ENCODE data around the gene ZBTB16. TPM values are rescaled to one million over a fixed set of nuclear protein-coding genes. Genes with fewer than 3 reads are reported as not detected.

Gene ZBTB16
- total and polyA plus RNA-seq, 2 experiments from 2014 or later, result 0.29 to 1.4 TPM

GRCh38 chr11:114082767-114083181 is 23.3 kb downstream of the ZBTB16 start (continued):
- TF ChIP-seq ZNF462 (CRISPR knock-in tag; IDR thresholded peaks at IDR 0.05) (no peak), EZH2phosphoT487 (IDR thresholded peaks at IDR 0.05; ENCODE audit: unreplicated experiment) (no peak), ZNF114 (CRISPR knock-in tag; IDR thresholded peaks at IDR 0.05) (no peak), POLR2AphosphoS5 (IDR thresholded peaks at IDR 0.05; ENCODE audit: low read depth) (no peak)

GRCh38 chr11:114083391-114084252 is 24.1 kb downstream of the ZBTB16 start:
- Histone ChIP-seq H3K4me2 (no peak overlapping the region), H3K79me2 (replicated peaks; ENCODE audit: insufficient read depth) (no peaks in the 10 kb centered on the region), H3K4me3 (no peak overlapping the region), H3K4me1 (ENCODE audit: insufficient read depth) (no peaks in the 10 kb centered on the region), H3K36me3 (ENCODE audit: insufficient read depth) (no peaks in the 10 kb centered on the region), H3F3A (replicated peaks; ENCODE audit: low read depth) (no peaks in the 10 kb centered on the region), H2AFZ (no peak overlapping the region; the same call in 1 of the 2 replicates), H3K9me2 (ENCODE audit: insufficient read depth) (no peaks in the 10 kb centered on the region), H3K27ac (ENCODE audit: low read depth) (no peak overlapping the region), H4K20me1 (replicated peaks; ENCODE audit: insufficient read depth) (no peaks in the 10 kb centered on the region), H3K27me3 (ENCODE audit: insufficient read depth) (peaks cover 4% of the 10 kb centered on the region; the same call in 1 of the 2 replicates)
- Mint-ChIP-seq H3K36me3 (ENCODE audit: low read depth) (no peaks in the 10 kb centered on the region), H3K9me3 (no peaks in the 10 kb centered on the region), H3K27ac (no peak overlapping the region), H3K4me3 (no peak overlapping the region), H3K27me3 (ENCODE audit: insufficient read depth, low read depth, poor library complexity) (peaks cover 21% of the 10 kb centered on the region), H3K4me1 (peaks cover 6% of the 10 kb centered on the region)
- DNase-seq (ENCODE audit: low spot score), result no peak
- no peak for ATAC-seq
- TF ChIP-seq JUNB (IDR thresholded peaks at IDR 0.05; ENCODE audit: unreplicated experiment), result no peak
- TF ChIP-seq EZH2 (IDR thresholded peaks at IDR 0.05; ENCODE audit: low read depth, unreplicated experiment), result no peak
- no peak for TF ChIP-seq POLR2AphosphoS5 (IDR thresholded peaks at IDR 0.05; ENCODE audit: low read depth)
- TF ChIP-seq ZNF462 (CRISPR knock-in tag; IDR thresholded peaks at IDR 0.05), result no peak

Data from GM23338 (cell line).